Measurements from ENCODE around the gene ERVFRD-1.
A peak's percentile ranks its signal among the peaks of the same experiment; 100 is the strongest.
"Not testable (repeated sequence)": the region's sequence is repeated elsewhere in the genome, so short reads cannot be mapped to it uniquely, and the experiment has no call there.

Gene ERVFRD-1

DNA sequence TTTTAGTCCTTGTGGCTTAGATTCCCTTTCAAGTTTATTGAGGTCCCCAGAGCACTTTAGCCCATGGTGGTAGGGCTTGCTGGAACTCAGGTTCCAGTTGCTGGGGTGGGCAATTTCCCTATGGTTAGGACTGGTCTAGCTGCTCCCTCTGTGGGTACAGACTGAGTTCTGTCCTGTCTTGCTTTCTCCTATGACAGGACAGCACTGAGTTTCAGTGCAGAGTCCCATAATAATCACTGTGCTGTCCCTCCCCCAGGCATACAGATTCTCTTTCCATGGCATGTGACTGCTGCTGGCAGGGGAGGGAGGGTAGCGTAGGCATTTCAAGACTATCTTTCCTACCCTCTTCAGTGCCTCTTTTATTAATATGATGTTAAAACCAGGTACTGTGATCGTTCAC, 17.1 kb upstream of the ERVFRD-1 start:
- no peak for DNase-seq (ENCODE audit: low read depth)

DNA sequence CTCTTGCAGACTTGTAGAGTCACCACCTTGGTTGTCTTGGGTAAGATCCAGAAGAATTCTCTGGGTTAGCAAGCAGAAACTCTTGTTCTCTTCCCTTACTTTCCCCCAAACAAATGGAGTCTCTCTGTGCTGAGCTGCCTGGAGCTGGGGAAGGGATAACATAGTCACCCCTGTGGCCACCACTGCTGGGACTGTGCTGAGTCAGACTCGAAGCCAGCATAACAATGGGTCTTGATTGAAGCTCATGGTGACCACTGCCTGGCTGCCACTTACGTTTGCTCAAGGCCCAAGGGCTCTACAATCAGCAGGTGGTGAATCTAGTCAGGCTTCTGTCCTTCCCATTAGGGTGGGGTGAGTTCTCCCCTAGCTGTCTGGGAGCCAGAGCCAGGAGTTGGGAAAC, 15.4 kb upstream of the ERVFRD-1 start:
- no peak for DNase-seq (ENCODE audit: low read depth)

DNA sequence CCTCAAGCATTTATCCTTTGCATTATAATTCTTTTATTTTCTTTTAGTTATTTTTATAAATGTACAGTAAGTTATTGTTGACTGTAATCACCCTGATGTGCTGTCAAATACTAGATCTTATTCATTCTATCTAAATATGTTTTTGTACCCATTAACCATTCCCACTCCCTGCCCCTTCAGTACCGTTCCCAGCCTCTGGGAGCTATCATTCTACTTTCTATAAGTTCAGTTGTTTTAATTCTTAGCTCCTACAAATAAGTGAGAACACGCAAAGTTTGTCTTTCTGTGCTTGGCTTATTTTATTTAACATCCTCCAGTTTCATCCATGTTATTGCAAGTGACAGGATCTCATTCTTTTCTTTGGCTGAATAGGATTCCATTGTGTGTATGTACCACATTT, 12.5 kb upstream of the ERVFRD-1 start:
- no peak for DNase-seq (ENCODE audit: low read depth)

DNA sequence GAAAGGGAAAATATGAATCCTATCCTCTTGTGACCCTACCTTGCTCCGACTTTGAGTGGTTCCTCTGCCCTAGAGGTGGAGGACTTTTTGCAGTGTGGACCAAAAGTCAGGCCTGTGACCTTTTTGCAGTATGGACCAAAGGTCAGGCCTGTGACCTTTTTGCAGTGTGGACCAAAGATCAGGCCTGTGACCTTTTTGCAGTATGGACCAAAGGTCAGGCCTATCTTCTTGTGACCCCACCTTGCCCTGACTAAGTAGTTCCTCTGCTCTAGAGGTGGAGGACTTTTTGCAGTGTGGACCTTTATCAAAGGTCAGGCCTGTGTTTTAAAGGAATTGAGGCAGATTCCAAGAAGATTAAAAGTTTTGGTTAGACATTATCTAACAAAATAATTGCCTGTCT, 10.9 kb upstream of the ERVFRD-1 start:
- no peak for DNase-seq (ENCODE audit: low read depth)

DNA sequence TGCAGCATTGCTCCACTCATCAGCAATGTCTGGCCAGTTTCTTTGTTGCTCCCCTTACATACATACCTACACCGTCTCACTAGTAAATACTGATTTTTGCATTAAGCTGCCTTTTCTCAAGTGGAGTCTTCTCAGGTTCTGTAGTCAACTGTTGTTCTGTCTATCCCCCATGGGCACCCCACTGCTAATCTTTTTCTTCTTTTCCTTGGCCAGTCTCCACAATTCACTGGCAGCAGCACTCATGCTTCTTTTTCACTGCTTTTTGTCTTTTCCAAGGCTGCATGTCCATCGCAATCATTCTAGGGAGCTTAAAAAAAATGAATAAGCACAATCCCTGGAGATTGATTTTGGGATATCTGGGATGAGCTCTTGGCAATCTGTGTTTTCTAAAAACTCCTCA, 10.3 kb upstream of the ERVFRD-1 start:
- DNase-seq (ENCODE audit: low read depth), result no peak

DNA sequence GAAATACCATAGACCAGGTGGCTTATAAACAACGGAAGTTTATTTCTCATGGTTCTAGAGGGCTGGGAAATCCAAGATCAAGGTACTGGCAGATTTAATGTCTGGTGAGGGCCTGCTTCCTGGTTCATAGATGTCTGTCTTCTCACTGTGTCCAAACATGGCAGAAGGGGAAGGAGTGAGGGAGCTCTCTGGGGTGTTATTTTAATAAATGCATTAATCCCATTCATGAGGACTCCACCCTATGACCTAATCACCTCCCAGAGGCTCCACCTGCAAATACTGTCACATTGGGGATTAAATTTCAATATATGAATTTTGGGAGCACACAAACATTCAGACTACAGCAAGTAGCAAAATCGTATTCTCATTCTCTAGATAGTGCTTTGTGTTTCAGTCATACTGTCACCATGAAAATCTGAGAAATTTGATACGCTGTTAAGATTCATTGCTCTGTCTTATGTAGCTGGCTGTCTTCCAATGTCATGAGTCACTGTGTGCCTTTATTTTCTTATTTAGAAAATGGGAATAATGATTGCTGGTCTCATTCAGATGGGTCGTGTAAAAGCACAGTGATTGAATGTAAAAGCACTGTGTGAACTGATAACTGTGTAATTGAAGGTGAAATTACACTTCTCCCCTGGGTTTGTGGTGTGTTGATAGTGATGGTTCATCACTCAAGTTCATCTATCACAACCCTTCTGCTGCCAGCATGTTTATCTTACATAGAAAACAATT, 8.9 kb upstream of the ERVFRD-1 start:
- DNase-seq (ENCODE audit: low read depth), result no peak

DNA sequence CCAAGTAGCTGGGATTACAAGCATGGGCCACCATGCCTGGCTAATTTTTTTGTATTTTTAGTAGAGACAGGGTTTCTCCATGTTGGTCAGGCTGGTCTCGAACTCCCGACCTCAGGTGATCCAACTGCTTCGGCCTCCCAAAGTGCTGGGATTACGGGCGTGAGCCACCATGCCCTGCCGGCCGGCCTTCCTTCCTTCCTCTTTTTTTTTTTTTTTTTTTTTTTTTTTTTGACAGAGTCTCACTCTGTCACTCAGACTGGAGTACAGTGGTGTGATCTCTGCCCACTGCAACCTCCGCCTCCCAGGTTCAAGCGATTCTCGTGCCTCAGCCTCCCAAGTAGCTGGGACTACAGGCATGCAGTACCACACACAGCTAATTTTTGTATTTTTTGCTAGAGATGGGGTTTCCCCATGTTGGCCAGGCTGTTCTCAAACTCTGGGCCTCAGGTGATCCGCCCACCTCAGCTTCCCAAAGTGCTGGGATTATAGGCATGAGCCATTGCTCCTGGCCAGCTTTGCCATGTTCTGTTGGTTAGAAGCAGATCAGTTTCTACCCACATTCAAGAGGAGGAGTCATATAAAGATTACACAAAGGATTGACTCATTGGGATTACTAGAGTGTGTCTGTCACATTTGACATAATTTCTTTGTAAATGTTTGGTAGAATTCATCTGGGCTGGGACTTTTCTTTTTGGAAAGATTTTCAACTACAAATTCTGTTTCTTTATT, 4.4 kb upstream of the ERVFRD-1 start:
- DNase-seq (ENCODE audit: low read depth), result not testable (repeated sequence)

DNA sequence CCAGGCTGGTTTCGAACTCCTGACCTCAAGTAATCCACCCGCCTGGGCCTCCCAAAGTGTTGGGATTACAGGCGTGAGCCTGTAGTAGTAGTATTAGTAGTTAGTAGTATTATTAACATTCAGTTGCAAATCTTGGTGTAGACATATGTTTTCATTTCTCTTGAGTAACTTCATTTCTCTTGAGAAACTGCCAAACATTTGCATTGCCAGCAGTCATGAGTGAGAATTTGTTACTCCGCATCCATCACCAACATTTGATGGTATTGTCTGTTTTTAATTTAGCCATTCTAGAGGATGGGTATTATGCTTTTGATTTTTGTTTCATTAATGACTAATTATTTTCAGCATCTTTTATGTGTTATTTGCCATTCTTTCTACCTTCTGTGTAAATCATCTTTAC, 1.5 kb upstream of the ERVFRD-1 start:
- DNase-seq (ENCODE audit: low read depth), result no peak

DNA sequence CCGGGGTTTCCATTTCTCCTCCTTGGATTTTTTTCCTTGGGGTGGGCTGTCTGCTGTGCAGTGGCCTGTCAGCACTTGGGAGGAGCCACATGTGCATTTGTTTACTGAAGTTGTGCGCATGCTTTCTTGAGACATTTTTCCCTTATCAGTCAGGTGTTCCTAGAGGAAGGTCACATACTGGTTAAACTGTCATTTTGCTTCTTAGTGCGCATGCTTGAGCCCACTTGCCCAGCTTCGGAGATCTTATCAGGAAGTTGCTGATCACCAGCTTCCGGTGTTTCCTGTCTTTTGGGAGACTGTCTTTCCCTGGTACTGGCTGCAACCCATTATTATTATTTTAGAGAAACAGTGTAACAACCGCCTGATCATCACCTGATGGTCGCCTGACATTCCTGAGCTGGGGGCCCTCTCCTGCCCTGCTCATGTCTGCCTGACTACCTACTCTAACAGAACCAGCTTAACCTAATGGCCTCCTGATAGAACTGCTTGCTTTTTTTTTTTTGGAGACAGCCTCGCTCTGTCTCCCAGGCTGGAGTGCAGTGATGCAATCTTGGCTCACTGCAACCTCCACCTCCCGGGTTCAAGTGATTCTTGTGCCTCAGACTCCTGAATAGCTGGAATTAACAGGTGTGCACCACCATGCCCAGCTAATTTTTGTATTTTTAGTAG, 378 bp upstream of the ERVFRD-1 start:
- no peak for DNase-seq (ENCODE audit: low read depth)

DNA sequence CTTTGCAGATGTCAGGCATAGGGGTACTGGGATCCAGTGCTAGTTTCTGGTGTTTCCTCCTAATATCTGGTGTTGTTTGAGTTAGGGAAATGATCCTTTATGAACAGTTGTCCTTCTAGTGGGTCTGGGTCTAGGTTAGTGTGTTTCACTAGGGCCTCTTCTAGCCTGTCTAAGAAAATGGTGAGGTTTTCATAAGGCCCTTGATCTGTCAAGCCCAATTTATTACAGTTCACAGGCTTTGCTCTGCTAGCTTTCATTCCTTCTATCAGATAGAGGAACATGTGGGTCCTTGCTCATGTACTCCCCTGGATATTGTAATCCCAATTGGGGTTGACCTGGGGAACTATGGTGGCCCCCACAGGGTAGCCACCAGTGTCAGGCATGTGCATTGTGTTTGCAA, 2.8 kb downstream of the ERVFRD-1 start:
- DNase-seq (ENCODE audit: low read depth), result no peak

DNA sequence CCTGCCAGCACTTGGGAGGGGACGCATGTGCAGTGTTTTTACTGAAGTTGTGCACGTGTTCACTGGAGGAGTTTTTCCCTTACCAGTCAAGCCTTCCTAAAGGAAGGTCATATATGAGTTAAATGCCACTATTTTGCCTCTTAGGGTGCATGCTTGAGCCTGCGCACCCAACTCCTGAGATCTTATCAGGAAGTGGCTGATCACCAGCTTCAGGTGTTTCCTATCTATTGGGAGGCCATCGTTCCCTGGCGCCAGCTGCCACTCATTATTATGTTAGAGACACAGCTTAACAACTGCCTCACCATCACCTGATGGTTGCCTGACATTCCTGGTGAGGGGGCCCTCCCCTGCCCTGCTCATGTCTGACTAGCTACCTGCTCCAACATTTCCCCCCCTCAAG, 8.5 kb downstream of the ERVFRD-1 start:
- DNase-seq (ENCODE audit: low read depth), result no peak

DNA sequence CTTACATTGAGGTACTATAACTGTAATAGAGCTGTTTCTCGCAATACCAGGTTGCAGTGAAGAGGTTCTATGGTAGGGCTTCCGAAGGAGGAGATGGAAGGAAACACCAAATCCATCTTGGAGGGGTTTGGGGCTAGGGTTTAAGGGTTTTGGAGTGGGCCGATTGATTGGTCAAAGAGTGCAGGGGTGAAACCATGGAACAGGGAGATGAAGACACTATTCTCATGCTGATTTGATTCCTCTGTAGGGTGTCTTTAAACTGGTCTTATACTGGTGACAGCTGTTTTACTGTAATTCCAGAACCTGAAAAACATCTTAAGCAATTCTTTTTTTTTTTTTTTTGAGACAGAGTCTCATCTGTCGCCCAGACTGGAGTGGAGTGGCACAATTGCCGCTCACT, 10.1 kb downstream of the ERVFRD-1 start:
- no peak for DNase-seq (ENCODE audit: low read depth)

DNA sequence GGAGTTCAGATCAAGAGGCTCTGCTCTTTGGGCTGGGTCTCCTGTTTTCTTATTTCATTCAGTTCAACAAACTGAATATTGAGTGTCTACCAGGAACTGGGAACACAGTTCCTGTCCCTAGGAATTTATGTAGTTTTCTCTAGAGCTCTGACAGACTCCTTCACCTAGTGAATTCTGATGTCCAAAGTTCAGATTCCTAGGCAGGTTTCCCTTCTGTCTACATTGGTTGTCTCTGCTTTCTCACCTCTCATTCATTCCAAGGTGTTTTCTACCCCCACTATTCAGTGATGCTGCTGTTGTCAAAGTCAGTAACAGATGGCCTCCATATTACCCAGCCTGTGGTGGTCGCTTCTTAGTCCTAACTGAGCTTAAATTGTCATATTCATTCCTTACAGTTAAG, 13.5 kb downstream of the ERVFRD-1 start:
- no peak for DNase-seq (ENCODE audit: low read depth)

DNA sequence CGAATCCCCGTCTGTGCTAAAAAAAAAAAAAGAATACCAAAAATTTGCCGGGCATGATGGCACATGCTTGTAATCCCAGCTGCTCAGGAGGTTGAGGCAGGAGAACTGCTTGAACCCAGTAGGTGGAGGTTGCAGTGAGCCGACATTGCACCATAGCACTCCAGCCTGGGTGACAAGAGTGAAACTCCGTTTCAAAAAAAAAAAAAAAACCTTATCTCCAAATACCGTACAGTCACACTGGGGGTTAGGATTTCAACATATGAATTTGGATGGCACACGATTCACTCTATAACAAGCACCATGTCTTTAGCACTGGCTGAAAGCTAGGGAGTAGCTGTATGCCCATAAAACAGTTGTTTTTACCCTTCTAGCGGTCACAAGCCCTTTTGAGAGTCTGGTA, 14.0 kb downstream of the ERVFRD-1 start:
- DNase-seq (ENCODE audit: low read depth), result no peak

DNA sequence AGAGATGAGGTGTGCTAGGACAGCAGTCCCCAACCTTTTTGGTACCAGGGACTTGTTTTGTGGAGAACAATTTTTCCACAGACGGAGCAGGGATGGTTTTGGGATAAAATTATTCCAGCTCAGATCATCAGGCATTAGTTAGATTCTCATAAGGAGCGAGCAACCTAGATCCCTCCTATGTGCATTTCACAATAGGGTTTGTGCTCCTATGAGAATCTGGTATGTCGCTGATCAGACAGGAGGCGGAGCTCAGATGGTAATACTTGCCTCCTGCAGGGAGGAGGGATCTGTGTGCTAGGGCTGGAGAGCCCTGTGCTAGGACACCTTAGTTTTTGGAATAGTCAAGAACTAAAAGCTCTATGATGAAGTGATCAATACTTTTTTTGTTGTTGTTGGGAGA, 15.4 kb downstream of the ERVFRD-1 start:
- peak; percentile 38 for DNase-seq (ENCODE audit: low read depth)

DNA sequence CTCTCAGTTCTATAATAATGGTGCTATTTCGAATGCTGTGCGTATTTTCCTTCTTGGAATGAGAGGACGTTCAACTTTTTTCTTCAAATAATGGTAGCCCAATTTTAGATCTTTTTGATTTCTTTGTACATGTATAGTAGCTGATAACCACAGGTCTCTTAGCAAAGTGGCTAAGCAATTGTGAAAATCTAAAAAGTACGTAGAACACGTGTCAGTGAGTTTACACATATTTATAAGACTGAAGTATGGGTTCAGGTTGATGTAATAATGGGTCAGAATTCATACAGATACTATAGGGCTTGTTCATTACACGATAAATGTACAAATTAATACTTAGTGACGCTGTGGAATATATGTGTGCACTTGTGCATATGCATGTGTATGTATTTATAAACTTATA, 16.6 kb downstream of the ERVFRD-1 start:
- no peak for DNase-seq (ENCODE audit: low read depth)

DNA sequence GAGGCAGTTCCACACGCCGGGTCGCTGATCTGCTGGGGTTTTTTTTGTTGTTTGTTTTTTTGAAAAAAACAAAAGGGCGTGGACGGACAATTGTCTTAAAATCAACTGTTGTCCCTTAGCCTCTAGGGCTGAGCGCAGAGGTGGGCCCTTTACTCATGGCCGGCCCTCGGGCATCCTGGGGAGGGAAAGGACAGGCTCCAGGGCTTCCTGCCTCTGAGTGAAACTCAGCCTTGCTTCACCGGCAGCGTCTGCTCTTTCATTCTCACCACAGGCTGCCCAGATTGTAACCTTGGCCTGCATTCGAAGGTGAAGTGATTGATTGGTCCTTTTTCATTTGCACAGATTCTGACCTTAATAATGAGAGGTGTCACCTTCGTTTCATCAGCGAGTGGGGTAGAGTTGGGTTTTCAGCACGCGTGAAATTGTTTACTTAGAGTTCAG, 17.1 kb downstream of the ERVFRD-1 start:
- peak; percentile 17 for DNase-seq (ENCODE audit: low read depth)

DNA sequence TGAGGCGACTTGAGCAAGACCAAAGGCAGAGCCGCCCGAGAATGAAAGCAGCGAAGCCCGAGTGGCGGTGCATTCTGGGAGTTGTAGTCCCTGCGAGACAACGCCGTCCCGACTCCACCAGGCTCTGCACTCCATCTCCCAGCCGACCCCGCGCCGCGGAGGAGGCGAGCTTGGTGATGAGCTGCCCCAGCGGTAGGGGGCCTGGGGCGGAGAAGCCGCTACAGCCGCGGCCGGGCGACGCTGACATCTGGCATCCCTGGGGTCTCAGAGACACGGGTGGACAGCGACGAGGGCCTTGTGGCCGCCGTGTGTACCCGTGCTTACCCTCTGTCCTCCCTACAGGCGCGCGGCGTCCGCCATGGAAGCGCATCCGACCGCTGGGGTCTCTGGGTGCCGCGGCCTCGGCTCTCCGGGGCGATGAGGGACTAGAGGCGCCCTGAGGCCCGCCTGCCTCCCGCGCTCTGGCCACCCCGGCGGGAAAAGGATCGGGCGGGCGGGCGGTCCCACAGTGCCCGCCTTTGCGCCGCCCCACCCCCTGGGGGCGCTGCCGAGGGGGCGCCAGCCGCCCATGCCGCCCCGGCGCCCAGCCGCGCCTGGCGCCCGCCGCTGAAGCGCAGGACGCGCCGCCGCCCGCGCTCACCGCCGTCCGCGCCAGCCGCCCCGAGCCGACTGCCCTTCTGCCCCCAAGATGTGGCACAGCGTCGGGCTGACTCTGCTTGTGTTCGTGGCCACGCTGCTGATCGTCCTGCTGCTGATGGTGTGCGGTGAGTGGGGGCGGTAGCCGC, 17.7 kb downstream of the ERVFRD-1 start, which contains the start of gene SMIM13:
TSS of gene SMIM13 (plus strand) at position 209 of the 785 bp plus-strand sequence. CDS start at position 689, 480 bp downstream.
- DNase-seq (ENCODE audit: low read depth), result peak; percentile 95

DNA sequence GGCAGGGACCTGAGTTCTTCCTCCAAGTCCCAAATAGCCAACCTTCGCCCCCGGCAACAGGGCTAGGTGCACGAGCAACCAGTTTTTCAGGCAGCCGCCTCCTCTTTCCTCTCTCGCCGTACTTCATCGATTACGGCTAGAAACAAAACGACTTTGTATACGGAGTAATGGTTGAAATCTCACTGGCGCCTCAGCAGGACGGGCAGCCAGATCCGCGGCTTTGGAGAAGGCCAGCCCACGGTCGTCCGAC, 18.2 kb downstream of the ERVFRD-1 start:
- DNase-seq (ENCODE audit: low read depth), result no peak

DNA sequence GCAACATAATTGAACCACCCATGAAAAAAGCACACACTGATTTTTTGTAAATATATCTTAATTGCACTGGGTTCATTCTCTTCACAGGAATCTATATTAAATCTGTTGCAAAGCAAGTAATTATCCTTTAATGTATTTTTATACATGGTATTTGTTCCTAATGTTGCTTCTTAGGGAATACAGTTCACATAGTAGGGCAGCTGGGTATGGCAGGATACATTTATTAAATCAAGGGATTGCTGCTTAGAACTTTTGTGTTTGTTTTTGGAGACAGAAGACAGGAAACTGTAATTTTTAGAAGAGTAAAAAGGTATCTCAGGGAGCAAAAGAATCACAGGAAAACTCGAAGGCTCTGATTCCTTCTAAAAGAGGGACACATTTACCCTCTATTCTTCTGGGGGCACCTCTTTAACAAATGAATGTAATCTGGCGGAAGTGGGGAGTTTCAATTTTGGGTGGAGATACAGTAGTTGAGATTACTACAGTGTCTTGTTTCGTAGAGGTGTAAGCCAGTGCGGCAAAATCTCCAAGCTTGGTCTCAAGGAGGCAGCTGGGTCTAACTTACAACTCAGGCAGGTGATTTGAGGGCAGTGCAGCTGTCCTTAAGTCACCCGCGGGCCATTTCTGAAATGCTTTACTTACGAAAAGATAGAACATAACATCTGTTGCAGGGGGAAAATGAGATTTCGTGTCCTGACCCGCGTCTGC, 18.7 kb downstream of the ERVFRD-1 start:
- no peak for DNase-seq (ENCODE audit: low read depth)

DNA sequence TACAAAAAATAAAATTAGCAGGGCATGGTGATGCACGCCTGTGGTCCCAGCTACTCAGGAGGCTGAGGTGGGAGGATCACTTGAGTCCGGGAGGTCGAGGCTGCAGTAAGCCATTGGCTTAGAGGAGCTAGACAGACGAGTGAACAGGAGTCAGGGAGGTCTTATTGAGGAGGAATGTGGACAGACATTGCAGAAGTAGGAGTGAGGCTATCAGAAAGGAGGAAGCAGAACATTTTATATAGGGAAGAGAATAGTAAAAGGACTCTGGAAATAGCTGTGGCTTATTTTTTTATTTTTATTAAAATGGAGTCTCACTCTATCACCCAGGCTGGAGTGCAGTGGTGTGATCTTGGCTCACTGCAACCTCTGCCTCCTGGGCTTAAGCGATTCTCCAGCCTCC, 20.4 kb downstream of the ERVFRD-1 start:
- DNase-seq (ENCODE audit: low read depth), result not testable (repeated sequence)

DNA sequence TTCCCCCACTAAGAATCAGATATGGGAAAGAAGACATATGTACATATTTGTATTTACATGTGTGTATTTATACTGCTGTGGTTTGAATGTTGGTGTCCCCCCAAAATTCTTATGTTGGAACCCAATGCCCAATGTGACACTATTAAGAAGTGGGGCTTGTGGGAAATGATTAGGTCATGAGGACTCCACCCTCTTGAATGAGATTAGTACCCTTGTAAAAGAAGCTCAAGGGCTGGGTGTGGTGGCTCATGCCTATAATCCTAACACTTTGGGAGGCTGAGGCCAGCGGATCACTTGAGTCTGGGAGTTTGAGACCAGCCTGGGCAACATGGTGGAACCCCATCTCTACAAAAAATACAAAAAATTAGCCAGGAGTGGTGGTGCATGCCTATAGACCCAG, 21.8 kb downstream of the ERVFRD-1 start:
- DNase-seq (ENCODE audit: low read depth), result no peak

All from GM04504 (cell line).